CD4-positive, alpha-beta T cell (primary cell): Measurements from ENCODE around the gene MSI2. TPM values are rescaled to one million over a fixed set of nuclear protein-coding genes. Genes with fewer than 3 reads are reported as not detected.

ENCODE experiments used
- ATAC-seq: fragments of 200-7000 bp; cut with Tn5 transposase; one replicate; pipeline ENCODE4 v1.10.0; 2022; ENCODE audit warnings: mild to moderate bottlenecking; ENCODE audit not compliant: poor library complexity
- CTCF ChIA-PET: fragments of 350-600 bp; sonication (Branson Sonifier 250); formaldehyde crosslinking; loops from one replicate; lab custom pipeline; 2021; ENCODE audit warnings: antibody characterized with exemption, inconsistent platforms; lab: Charles Lee
- POLR2A ChIA-PET: fragments of 350-600 bp; sonication (Branson Sonifier 250); formaldehyde crosslinking; loops from one replicate; lab custom pipeline; 2021; ENCODE audit warnings: antibody characterized with exemption, inconsistent platforms; lab: Charles Lee
- DNase-seq, 14 experiments: peaks; one replicate each; pipeline ENCODE4 v3.0.0-alpha.2; 2013 to 2020; ENCODE audit warnings: mixed read lengths in 2 of 14
- H3K27ac ChIP-seq, 2 donors: one replicate each; pipeline versions ENCODE4 v1.5.1 to v1.7.0; 2013; ENCODE audit warnings: low read length in 2 of 2, low read depth in 1 of 2, mild to moderate bottlenecking in 1 of 2
- H3K27me3 ChIP-seq, 2 experiments: 1 replicate in 1 of 2; 2 replicates in 1 of 2; pipeline versions ENCODE4 v1.6.1 to v1.7.0; 2013; ENCODE audit warnings: low read length in 2 of 2, control low read depth in 1 of 2, mild to moderate bottlenecking in 1 of 2, moderate library complexity in 1 of 2; ENCODE audit not compliant: insufficient read depth in 2 of 2, control insufficient read depth in 1 of 2
- H3K36me3 ChIP-seq: one replicate; pipeline ENCODE4 v1.6.1; 2013; ENCODE audit warnings: low read length, control low read depth; ENCODE audit not compliant: insufficient read depth
- H3K4me1 ChIP-seq: one replicate; pipeline ENCODE4 v1.6.1; 2013; ENCODE audit warnings: low read length, control low read depth; ENCODE audit not compliant: insufficient read depth
- H3K4me3 ChIP-seq: one replicate; pipeline ENCODE4 v1.5.1; 2013; ENCODE audit warnings: mild to moderate bottlenecking, low read length, moderate library complexity
- H3K9me3 ChIP-seq, 2 experiments: 1 replicate in 1 of 2; 2 replicates in 1 of 2; pipeline versions ENCODE4 v1.6.1 to v1.7.0; 2013; ENCODE audit warnings: low read length in 2 of 2, mild to moderate bottlenecking in 2 of 2, control low read depth in 1 of 2, moderate library complexity in 1 of 2; ENCODE audit not compliant: control insufficient read depth in 1 of 2, insufficient read depth in 1 of 2
- H3K27ac Mint-ChIP-seq: one replicate; pipeline ENCODE4 v1.8.0; 2020; ENCODE audit warnings: mixed read lengths
- H3K27me3 Mint-ChIP-seq: one replicate; pipeline ENCODE4 v1.8.0; 2021; ENCODE audit warnings: mixed read lengths
- H3K36me3 Mint-ChIP-seq: one replicate; pipeline ENCODE4 v1.8.0; 2021; ENCODE audit warnings: low read depth, mixed read lengths
- H3K4me1 Mint-ChIP-seq: one replicate; pipeline ENCODE4 v1.8.0; 2021; ENCODE audit warnings: low read depth, mixed read lengths
- H3K4me3 Mint-ChIP-seq: one replicate; pipeline ENCODE4 v1.8.0; 2020; ENCODE audit warnings: mild to moderate bottlenecking, mixed read lengths
- H3K9me3 Mint-ChIP-seq: one replicate; pipeline ENCODE4 v1.8.0; 2020; ENCODE audit warnings: mixed read lengths
- intact Hi-C, 2 experiments: fragments of 100-400 bp; cut with DNase I in 1 of 2; cut with micrococcal nuclease in 1 of 2; formaldehyde crosslinking; loops; one replicate each; pipeline versions ENCODE4 v1.15.1 to v1.9.0; 2023 to 2025; cut with DNase I, micrococcal nuclease
- total RNA-seq, 174 experiments: library from RNA in 2 of 174; stranded (reverse) in 2 of 174; gene quantifications; one replicate each; pipeline ENCODE4 v1.2.3 and lab custom pipeline; 2021 to 2026
- TF ChIP-seq, protein P1 (sequence below): fragments of 200-600 bp; IDR thresholded peaks from one replicate; pipeline ENCODE4 v1.8.0; 2022; ENCODE audit warnings: antibody characterized with exemption, mild to moderate bottlenecking

The MSI2 gene
- total RNA-seq, 2 experiments from 2014 or later: 129 to 132 TPM

GRCh38 chr17:57289130-57289529 lies 32.8 kb downstream of the MSI2 start:
- POLR2A ChIA-PET: no interaction called here

GRCh38 chr17:57289613-57290012 lies 33.3 kb downstream of the MSI2 start:
- peaks cover 23% of the 10 kb centered on the region for H3K36me3 ChIP-seq
- Mint-ChIP-seq H3K27me3 (no peaks in the 10 kb centered on the region), H3K9me3 (no peaks in the 10 kb centered on the region), H3K4me3 (no peak overlapping the region), H3K36me3 (peaks cover 58% of the 10 kb centered on the region), H3K27ac (no peak overlapping the region), H3K4me1 (peaks cover 72% of the 10 kb centered on the region)
- H3K9me3 ChIP-seq: no peaks in the 10 kb centered on the region
- POLR2A ChIA-PET: no interaction called here
- intact Hi-C loops: loop anchor here in 1 of 2 experiments (10.0 kb wide), 1 partner anchor 155 kb away; no protein-coding TSS in a partner anchor
- H3K27ac ChIP-seq: no peak overlapping the region
- ATAC-seq (no peak), DNase-seq (no peak)
- CTCF ChIA-PET: interaction anchor here (1.1 kb wide), 1 partner anchor 46 kb away, joined by 4 read pairs; no protein-coding TSS in a partner anchor
- H3K4me3 ChIP-seq: no peak overlapping the region
- H3K27me3 ChIP-seq: no peaks in the 10 kb centered on the region
- peaks cover 17% of the 10 kb centered on the region for H3K4me1 ChIP-seq
- TF ChIP-seq, protein P1, sequence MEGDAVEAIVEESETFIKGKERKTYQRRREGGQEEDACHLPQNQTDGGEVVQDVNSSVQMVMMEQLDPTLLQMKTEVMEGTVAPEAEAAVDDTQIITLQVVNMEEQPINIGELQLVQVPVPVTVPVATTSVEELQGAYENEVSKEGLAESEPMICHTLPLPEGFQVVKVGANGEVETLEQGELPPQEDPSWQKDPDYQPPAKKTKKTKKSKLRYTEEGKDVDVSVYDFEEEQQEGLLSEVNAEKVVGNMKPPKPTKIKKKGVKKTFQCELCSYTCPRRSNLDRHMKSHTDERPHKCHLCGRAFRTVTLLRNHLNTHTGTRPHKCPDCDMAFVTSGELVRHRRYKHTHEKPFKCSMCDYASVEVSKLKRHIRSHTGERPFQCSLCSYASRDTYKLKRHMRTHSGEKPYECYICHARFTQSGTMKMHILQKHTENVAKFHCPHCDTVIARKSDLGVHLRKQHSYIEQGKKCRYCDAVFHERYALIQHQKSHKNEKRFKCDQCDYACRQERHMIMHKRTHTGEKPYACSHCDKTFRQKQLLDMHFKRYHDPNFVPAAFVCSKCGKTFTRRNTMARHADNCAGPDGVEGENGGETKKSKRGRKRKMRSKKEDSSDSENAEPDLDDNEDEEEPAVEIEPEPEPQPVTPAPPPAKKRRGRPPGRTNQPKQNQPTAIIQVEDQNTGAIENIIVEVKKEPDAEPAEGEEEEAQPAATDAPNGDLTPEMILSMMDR: no peak

More at GRCh38 chr17:57289130-57289529, 32.8 kb downstream of the MSI2 start:
- no peaks in the 10 kb centered on the region for H3K9me3 Mint-ChIP-seq
- TF ChIP-seq, protein P1: no peak
- Histone ChIP-seq H3K9me3 (no peaks in the 10 kb centered on the region), H3K27ac (no peak overlapping the region), H3K27me3 (no peaks in the 10 kb centered on the region), H3K36me3 (peaks cover 20% of the 10 kb centered on the region), H3K4me3 (no peak overlapping the region), H3K4me1 (peaks cover 21% of the 10 kb centered on the region)
- H3K27ac Mint-ChIP-seq: no peak overlapping the region
- H3K27me3 Mint-ChIP-seq: no peaks in the 10 kb centered on the region
- peaks cover 72% of the 10 kb centered on the region for H3K4me1 Mint-ChIP-seq
- ATAC-seq: no peak
- peaks cover 54% of the 10 kb centered on the region for H3K36me3 Mint-ChIP-seq
- CTCF ChIA-PET: interaction anchor here (1.1 kb wide), 1 partner anchor 46 kb away, joined by 4 read pairs; no protein-coding TSS in a partner anchor
- intact Hi-C loops: loop anchor here in 1 of 2 experiments (10.0 kb wide), 1 partner anchor 156 kb away; no protein-coding TSS in a partner anchor
- H3K4me3 Mint-ChIP-seq: no peak overlapping the region
- DNase-seq: no peak

DNA sequence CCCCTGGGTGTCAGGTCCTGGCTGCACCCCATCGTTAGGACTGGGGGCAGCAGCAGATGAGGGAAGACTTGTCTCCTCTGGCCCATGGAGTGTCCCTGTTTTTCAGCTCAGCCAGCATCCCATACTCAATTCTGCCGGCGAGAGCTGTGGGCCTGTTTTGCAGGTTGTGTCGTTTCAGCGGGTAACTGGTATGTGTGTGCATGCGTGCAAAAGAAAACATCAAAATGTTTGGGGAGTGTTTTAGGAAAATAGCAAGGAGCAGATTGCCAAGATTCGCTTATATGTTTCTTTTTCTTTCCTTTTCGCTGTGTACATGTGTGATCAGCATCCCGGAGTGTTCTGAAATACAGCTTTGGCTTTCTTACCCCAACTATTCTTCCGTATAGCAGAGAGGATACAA lies 34.7 kb downstream of the MSI2 start:
- DNase-seq (no peak), ATAC-seq (no peak)
- Histone ChIP-seq H3K4me3 (no peak overlapping the region), H3K27ac (no peak overlapping the region), H3K9me3 (no peaks in the 10 kb centered on the region), H3K27me3 (no peaks in the 10 kb centered on the region), H3K4me1 (peaks cover 12% of the 10 kb centered on the region), H3K36me3 (peaks cover 23% of the 10 kb centered on the region)
- no peaks in the 10 kb centered on the region for H3K27me3 Mint-ChIP-seq
- ChIA-PET POLR2A (no interaction called here), CTCF (interaction anchor here (2.5 kb wide), 1 partner anchor 48 kb away, joined by 10 read pairs; no protein-coding TSS in a partner anchor)
- peaks cover 72% of the 10 kb centered on the region for H3K4me1 Mint-ChIP-seq
- TF ChIP-seq, protein P1: no peak
- H3K4me3 Mint-ChIP-seq: no peak overlapping the region
- intact Hi-C loops: no loop called here
- H3K36me3 Mint-ChIP-seq: peaks cover 62% of the 10 kb centered on the region
- H3K9me3 Mint-ChIP-seq: no peaks in the 10 kb centered on the region
- H3K27ac Mint-ChIP-seq: no peak overlapping the region
